NCI-H446 treated with DMSO at 0.1 percent for 48 hours (cell line): Measurements from ENCODE around the gene GHRL.

Source experiments
- DNase-seq: peaks from one replicate; lab custom pipeline; 2025; lab: John Stamatoyannopoulos, UW

Gene GHRL

GRCh38 chr3:10327592-10327991 lies 34.8 kb upstream of the GHRL start:
- no peak for DNase-seq

- no peak for DNase-seq
These were observed 29.6 kb upstream of the GHRL start for GRCh38 chr3:10322352-10322710.

- DNase-seq = no peak
These were observed 29.0 kb upstream of the GHRL start for GRCh38 chr3:10321630-10322351.

- DNase-seq = no peak
These were observed 27.6 kb upstream of the GHRL start for GRCh38 chr3:10320320-10320677.

- DNase-seq = no peak
These were observed 27.1 kb upstream of the GHRL start for GRCh38 chr3:10319804-10320203.

- no peak for DNase-seq
These were observed 26.5 kb upstream of the GHRL start for GRCh38 chr3:10319251-10319650.

GRCh38 chr3:10317961-10318350 lies 25.2 kb upstream of the GHRL start:
- no peak for DNase-seq

- no peak for DNase-seq
These were observed 24.7 kb upstream of the GHRL start for GRCh38 chr3:10317311-10317960.

GRCh38 chr3:10315771-10316344 lies 23.1 kb upstream of the GHRL start:
- no peak for DNase-seq

- DNase-seq = no peak
These were observed 22.4 kb upstream of the GHRL start for GRCh38 chr3:10315101-10315500.

- no peak for DNase-seq
These were observed 20.1 kb upstream of the GHRL start for GRCh38 chr3:10312861-10313260.

- DNase-seq = no peak
These were observed 19.6 kb upstream of the GHRL start for GRCh38 chr3:10312391-10312790.

GRCh38 chr3:10311710-10312109 lies 19.0 kb upstream of the GHRL start:
- no peak for DNase-seq

- DNase-seq = no peak
These were observed 17.8 kb upstream of the GHRL start for GRCh38 chr3:10310578-10310977.

GRCh38 chr3:10309736-10310135 lies 17.0 kb upstream of the GHRL start:
- no peak for DNase-seq

- no peak for DNase-seq
These were observed 15.9 kb upstream of the GHRL start for GRCh38 chr3:10308678-10309077.

- DNase-seq = no peak
These were observed 13.4 kb upstream of the GHRL start for GRCh38 chr3:10306156-10306555.

GRCh38 chr3:10305331-10305902 lies 12.7 kb upstream of the GHRL start:
- no peak for DNase-seq

GRCh38 chr3:10304905-10305304 lies 12.2 kb upstream of the GHRL start:
- DNase-seq = no peak

GRCh38 chr3:10303785-10304184 lies 11.0 kb upstream of the GHRL start:
- no peak for DNase-seq

- no peak for DNase-seq
These were observed 10.4 kb upstream of the GHRL start for GRCh38 chr3:10303105-10303504.

- DNase-seq = no peak
These were observed 7.3 kb upstream of the GHRL start for GRCh38 chr3:10300087-10300486.

GRCh38 chr3:10299679-10300078 lies 6.9 kb upstream of the GHRL start:
- DNase-seq = no peak
